SU-DHL-6 (cell line): ENCODE data around the gene SH3TC2.

Experiments
- CTCF ChIP-seq: fragments of 200-600 bp; sonication (generic); IDR thresholded peaks from one replicate; pipeline ENCODE4 v1.5.1; 2017; ENCODE audit warnings: antibody characterized with exemption, mild to moderate bottlenecking, low read length, moderate library complexity; ENCODE audit not compliant: insufficient read depth, poor library complexity, severe bottlenecking
- EZH2phosphoT487 ChIP-seq: fragments of 200-600 bp; sonication (generic), shearing (Covaris generic); conservative IDR thresholded peaks from 2 replicates; pipeline ENCODE4 v1.6.1; 2018; ENCODE audit warnings: mild to moderate bottlenecking, antibody characterized with exemption, low read length, moderate library complexity, mixed read lengths

- no peak for TF ChIP-seq CTCF
- no peak for TF ChIP-seq EZH2phosphoT487
These were observed 37.9 kb downstream of the SH3TC2 start for GRCh38 chr5:149024943-149025342.
